BJ (cell line): ENCODE measurements around the gene SHISAL1. TPM values are rescaled to one million over a fixed set of nuclear protein-coding genes. Genes with fewer than 3 reads are reported as not detected.
A peak's percentile ranks its signal among the peaks of the same experiment; 100 is the strongest.

Source experiments
- CTCF ChIA-PET: fragments of 350-600 bp; formaldehyde crosslinking; extraction: SDS; loops from one replicate; lab custom pipeline; 2021; ENCODE audit warnings: antibody characterized with exemption, inconsistent platforms; lab: Yijun Ruan, JAX
- POLR2A ChIA-PET: fragments of 300-600 bp; sonication (Branson Sonifier 250); formaldehyde crosslinking; extraction: SDS; loops from one replicate; lab custom pipeline; 2021; ENCODE audit warnings: antibody characterized with exemption; lab: Charles Lee
- DNase-seq: peaks from one replicate; pipeline ENCODE4 v3.0.0-alpha.2; 2011; ENCODE audit warnings: low read depth
- H3K27me3 ChIP-seq: 2 replicates; pipeline ENCODE4 v1.6.0; 2011; ENCODE audit warnings: low read length; ENCODE audit not compliant: control insufficient read depth, insufficient read depth
- H3K36me3 ChIP-seq: 2 replicates; pipeline ENCODE4 v1.5.1; 2011; ENCODE audit warnings: low read length; ENCODE audit not compliant: control insufficient read depth, insufficient read depth
- H3K4me3 ChIP-seq: 2 replicates; pipeline ENCODE4 v1.5.1; 2011; ENCODE audit warnings: low read depth, mild to moderate bottlenecking, control low read depth, low read length
- polyA plus RNA-seq: library from polyadenylated mRNA; depleted of rRNA; stranded (reverse); fragments of >200 nt; gene quantifications from 2 replicates; pipeline ENCODE4 v1.2.3, GENCODE V29; 2011
- TF ChIP-seq, protein P1 (sequence below): IDR thresholded peaks from 2 replicates; pipeline ENCODE4 v1.5.1; 2011; ENCODE audit warnings: low read depth, mild to moderate bottlenecking, control low read depth, inconsistent platforms, low read length, moderate library complexity; ENCODE audit not compliant: insufficient read depth

The SHISAL1 gene
- polyA plus RNA-seq, 1 experiment, result 0.34 TPM

DNA sequence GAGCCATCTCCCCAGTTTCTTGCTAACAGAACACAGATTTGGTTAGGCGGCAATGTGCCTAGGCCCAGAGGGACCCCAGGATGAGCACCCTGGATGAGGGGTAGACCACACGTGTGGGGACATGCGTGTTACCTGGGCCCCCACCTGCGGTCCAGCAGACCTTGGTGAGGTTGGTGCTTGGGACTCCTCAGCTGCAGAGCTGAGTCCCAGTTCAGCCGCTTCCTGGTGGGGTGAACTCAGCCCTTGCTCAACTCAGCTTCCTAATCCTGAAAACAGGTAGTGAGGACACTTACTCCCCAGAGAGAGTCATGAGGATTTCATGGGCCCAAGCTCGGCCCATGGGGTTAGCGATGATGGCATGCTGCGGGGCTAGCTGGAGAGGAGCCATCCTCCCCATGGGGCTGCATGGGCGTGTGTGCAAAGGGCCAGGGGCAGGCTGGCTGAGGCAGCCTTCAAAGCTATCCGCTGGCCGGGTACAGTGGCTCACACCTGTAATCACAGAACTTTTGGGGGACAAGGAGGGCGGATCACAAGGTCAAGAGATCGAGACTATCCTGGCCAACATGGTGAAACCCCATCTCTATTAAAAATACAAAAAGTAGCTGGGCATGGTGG is 46.9 kb upstream of the SHISAL1 start:
- TF ChIP-seq, protein P1, sequence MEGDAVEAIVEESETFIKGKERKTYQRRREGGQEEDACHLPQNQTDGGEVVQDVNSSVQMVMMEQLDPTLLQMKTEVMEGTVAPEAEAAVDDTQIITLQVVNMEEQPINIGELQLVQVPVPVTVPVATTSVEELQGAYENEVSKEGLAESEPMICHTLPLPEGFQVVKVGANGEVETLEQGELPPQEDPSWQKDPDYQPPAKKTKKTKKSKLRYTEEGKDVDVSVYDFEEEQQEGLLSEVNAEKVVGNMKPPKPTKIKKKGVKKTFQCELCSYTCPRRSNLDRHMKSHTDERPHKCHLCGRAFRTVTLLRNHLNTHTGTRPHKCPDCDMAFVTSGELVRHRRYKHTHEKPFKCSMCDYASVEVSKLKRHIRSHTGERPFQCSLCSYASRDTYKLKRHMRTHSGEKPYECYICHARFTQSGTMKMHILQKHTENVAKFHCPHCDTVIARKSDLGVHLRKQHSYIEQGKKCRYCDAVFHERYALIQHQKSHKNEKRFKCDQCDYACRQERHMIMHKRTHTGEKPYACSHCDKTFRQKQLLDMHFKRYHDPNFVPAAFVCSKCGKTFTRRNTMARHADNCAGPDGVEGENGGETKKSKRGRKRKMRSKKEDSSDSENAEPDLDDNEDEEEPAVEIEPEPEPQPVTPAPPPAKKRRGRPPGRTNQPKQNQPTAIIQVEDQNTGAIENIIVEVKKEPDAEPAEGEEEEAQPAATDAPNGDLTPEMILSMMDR, result no peak
- ChIA-PET CTCF (interaction anchor here (1.1 to 2.3 kb wide), 5 partner anchors 13 to 278 kb away, joined by 3 to 5 read pairs (median 4); no protein-coding TSS in a partner anchor), POLR2A (interaction anchor here (0.5 kb wide), 1 partner anchor 202 kb away, joined by 4 read pairs; no protein-coding TSS in a partner anchor)
- Histone ChIP-seq H3K27me3 (no peaks in the 10 kb centered on the region), H3K36me3 (no peaks in the 10 kb centered on the region), H3K4me3 (no peak overlapping the region)
- no peak for DNase-seq

- Histone ChIP-seq H3K36me3 (no peaks in the 10 kb centered on the region), H3K4me3 (no peak overlapping the region), H3K27me3 (no peaks in the 10 kb centered on the region)
- POLR2A ChIA-PET, result no interaction called here
- TF ChIP-seq, protein P1, result no peak
- CTCF ChIA-PET, result interaction anchor here (1.1 to 2.3 kb wide), 2 partner anchors 21 to 69 kb away, joined by 4 to 5 read pairs; no protein-coding TSS in a partner anchor
- DNase-seq, result no peak
Observed at GRCh38 chr22:44358709-44359440, 46.1 kb upstream of the SHISAL1 start.

DNA sequence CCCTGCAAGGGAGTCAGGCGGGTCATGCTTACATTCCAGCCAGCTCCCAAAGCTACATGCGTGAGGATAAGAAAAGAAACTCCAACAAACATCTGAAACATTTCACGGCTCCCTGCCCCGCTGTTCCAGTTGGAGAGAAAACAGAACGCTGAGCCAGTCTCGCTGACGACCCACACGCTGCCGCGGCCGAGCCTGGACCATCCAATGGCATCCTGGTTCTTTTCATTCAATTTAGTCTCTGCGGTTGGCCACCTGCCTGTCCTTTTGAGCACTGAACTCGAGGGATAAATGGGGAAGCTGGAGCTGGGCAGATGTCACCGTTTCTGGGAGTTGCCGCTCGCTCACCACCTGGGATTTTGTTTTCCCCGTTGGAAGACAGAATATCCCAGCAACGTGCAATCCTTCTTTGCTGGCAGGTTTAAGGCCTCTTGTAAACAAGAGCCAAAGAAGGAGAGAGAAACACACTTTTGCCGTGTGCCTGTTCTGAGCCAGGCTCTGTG is 45.3 kb upstream of the SHISAL1 start:
- no peak for DNase-seq
- ChIA-PET POLR2A (no interaction called here), CTCF (no interaction called here)
- H3K4me3 ChIP-seq, result no peak overlapping the region
- TF ChIP-seq, protein P1, result no peak
- H3K27me3 ChIP-seq, result no peaks in the 10 kb centered on the region; the same call in 1 of the 2 replicates
- no peaks in the 10 kb centered on the region for H3K36me3 ChIP-seq

DNA sequence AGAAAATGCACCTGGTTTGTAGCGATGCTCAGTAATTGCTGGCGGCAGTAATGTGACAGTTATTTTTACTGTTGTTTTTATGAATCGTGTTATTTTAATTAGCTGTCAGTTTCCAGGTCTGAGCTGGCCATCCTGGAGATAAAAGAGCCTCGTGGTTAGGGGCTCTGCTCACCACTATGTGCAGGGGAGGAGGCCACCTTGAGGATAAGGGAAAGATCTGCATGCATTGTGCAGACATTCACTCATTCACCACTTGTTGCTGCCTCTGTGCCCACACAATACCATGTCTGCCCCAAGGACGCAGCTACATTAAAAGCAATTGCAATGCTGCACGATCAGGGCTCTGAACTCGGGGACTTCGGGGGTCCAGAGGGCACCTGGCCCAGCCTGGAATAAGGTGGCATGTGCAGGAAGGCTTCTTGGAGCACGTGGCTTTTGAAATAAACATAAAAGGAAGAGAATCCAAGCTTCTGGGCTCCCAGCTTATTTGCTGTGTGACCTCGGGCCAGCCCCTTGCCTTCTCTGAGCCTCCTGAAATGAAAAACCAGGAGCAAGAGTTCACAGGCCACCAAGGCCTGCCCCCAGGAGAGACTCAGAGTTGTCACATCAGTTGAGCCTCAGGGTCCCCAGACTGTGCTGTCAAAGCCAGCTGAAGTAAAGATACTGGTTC is 44.7 kb upstream of the SHISAL1 start:
- H3K27me3 ChIP-seq, result no peaks in the 10 kb centered on the region; the same call in 1 of the 2 replicates
- ChIA-PET POLR2A (no interaction called here), CTCF (no interaction called here)
- TF ChIP-seq, protein P1, result peak; percentile 11; the same call in 1 of the 2 replicates
- DNase-seq, result no peak
- H3K4me3 ChIP-seq, result no peak overlapping the region
- no peaks in the 10 kb centered on the region for H3K36me3 ChIP-seq

DNA sequence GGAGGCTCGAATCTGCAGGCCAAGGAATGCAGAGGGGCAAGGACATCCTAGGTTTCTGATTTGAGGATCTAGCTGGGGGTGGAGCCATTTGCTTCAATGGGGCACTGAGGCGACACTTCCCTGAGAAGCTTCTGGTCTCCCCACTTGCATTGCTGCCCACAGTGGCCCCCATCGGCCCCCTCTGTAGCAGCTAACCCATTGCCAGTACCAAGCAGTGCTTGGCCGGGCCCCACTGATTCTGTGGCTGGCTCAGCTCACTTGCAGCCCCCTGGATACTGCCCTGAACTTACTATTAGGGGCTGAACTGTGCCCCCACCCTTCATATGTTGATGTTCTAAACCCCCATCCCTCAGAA is 42.9 kb upstream of the SHISAL1 start:
- ChIA-PET POLR2A (no interaction called here), CTCF (interaction anchor here (0.8 kb wide), 1 partner anchor 9 kb away, joined by 3 read pairs; no protein-coding TSS in a partner anchor)
- Histone ChIP-seq H3K27me3 (no peaks in the 10 kb centered on the region; the same call in 1 of the 2 replicates), H3K4me3 (no peak overlapping the region), H3K36me3 (no peaks in the 10 kb centered on the region)
- no peak for DNase-seq
- TF ChIP-seq, protein P1, result no peak
